HCT116 (cell line): ENCODE results near the gene PPM1H.

ENCODE experiments used
- CTCF ChIP-seq, 3 experiments: fragments of 200-600 bp in 1 of 3; sonication (generic) in 1 of 3; IDR thresholded peaks in 2 of 3; conservative IDR thresholded peaks in 1 of 3; 2 replicates each; pipeline ENCODE4 v1.5.1; 2012 to 2017; ENCODE audit warnings: low read depth in 2 of 3, low read length in 2 of 3, antibody characterized with exemption in 1 of 3, borderline replicate concordance in 1 of 3, control low read depth in 1 of 3, mild to moderate bottlenecking in 1 of 3, mixed read lengths in 1 of 3, mixed run types in 1 of 3, moderate library complexity in 1 of 3; ENCODE audit not compliant: insufficient read depth in 1 of 3
- ELF1 ChIP-seq: IDR thresholded peaks from 2 replicates; pipeline ENCODE4 v1.6.1; 2012; ENCODE audit warnings: low read depth, borderline replicate concordance
- EZH2 ChIP-seq: fragments of 200-600 bp; sonication (generic); IDR thresholded peaks from 2 replicates; pipeline ENCODE4 v1.6.1; 2017; ENCODE audit warnings: antibody characterized with exemption, mixed run types
- EZH2phosphoT487 ChIP-seq: fragments of 200-600 bp; IDR thresholded peaks from 2 replicates; pipeline ENCODE4 v1.6.1; 2018; ENCODE audit warnings: antibody characterized with exemption, borderline replicate concordance
- MAX ChIP-seq: IDR thresholded peaks from 2 replicates; pipeline ENCODE4 v1.6.1; 2012
- POLR2A ChIP-seq: IDR thresholded peaks from 2 replicates; pipeline ENCODE4 v1.7.0; 2011; ENCODE audit warnings: borderline replicate concordance; ENCODE audit not compliant: insufficient read depth, insufficient read length; ENCODE audit errors: extremely low read depth
- POLR2AphosphoS5 ChIP-seq: IDR thresholded peaks from 2 replicates; pipeline ENCODE4 v1.6.1; 2011; ENCODE audit warnings: mild to moderate bottlenecking, low read depth, low read length, moderate library complexity

DNA sequence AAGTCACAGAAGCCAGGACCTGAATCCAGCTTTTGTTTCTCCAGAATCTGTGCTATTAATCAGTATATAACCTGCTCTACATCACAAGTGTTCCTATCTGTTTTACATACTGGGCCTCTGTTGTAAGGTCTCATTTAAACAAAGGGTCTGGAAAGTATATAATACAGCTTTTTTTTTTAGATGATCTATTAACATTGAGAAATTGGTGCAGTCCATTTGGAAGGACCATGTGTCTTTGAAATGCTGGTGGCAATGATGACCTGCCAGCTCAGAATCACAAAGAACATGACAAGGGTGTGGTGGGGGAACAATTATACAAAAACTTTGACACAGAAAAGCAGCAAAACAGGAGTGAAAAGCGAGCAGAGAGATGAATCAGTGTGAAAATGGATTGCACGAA, 164.6 kb downstream of the PPM1H start:
- TF ChIP-seq EZH2: no peak
- no peak for TF ChIP-seq EZH2phosphoT487
- TF ChIP-seq POLR2A: no peak
- TF ChIP-seq POLR2AphosphoS5: no peak
- no peak for TF ChIP-seq CTCF (IDR thresholded peaks at IDR 0.05 in 2 of 3, conservative IDR thresholded peaks at IDR 0.05 in 1 of 3; ENCODE audit: borderline replicate concordance in 1 of 3, insufficient read depth in 1 of 3, low read depth in 2 of 3, low read length in 2 of 3)
- no peak for TF ChIP-seq MAX
- no peak for TF ChIP-seq ELF1
